Epithelial cell of prostate (primary cell): ENCODE measurements around the gene RHOC.

Source experiments
- DNase-seq: peaks from one replicate; pipeline ENCODE4 v3.0.0-alpha.2; 2011; ENCODE audit warnings: low read depth, low spot score
- H3K27ac ChIP-seq: fragments of 450-650 bp; 2 replicates; pipeline ENCODE4 v1.5.1; 2017; ENCODE audit warnings: mild to moderate bottlenecking

Gene RHOC

DNA sequence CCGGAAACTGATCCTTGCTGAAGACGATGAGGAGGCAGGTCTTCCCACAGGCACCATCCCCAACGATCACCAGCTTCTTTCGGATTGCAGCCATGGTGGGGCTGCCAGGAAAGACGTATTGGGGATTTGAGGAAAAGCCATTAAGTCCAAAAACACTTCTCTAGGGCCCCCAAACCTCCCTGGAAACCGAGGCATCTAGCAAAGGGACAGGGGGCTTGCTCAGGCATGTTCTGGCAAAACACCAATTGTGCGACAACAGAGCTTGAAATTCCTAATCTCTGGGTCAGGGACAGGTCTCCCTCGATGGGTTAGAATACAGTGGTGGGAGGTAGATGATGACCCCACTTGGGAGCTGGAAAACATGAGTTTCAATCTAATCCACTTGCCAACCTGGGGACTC lies 3.2 kb downstream of the RHOC start:
- peak overlapping the region; percentile 93 for H3K27ac ChIP-seq
- DNase-seq: no peak

DNA sequence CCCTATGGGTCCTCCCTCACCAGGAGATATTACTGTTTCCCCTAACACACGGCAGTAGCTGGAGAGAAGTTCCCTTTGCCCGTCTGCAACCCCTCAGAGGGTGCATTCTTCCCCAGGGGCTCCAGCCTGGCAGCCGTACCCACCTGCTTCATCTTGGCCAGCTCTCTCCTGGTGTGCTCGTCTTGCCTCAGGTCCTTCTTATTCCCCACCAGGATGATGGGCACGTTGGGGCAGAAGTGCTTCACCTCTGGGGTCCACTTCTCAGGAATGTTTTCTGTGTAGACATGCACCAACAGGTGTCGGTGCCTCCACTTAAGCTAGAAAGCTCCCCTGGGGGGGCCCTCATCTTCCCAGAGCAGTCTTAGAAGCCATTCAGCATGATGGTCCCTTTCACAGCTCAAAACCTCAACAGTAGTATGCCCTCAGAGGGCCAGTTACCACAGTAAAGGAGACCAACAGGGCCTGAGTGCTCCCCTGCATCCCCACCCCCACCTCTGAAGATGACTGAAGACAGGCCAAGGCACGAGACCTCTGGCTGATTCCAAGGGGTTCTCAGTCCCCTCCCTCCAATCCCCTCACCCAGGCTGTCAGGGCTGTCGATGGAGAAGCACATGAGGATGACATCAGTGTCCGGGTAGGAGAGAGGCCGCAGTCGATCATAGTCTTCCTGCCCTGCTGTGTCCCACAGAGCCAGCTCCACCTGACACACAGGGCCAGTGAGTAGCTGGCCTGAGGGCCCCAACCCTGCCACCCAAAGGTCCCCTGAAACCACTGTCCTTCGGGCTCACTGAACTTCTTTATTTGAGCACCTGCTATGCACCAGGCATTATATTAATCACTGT lies 4.3 kb downstream of the RHOC start:
- no peak for DNase-seq
- peak overlapping the region; percentile 93 for H3K27ac ChIP-seq

DNA sequence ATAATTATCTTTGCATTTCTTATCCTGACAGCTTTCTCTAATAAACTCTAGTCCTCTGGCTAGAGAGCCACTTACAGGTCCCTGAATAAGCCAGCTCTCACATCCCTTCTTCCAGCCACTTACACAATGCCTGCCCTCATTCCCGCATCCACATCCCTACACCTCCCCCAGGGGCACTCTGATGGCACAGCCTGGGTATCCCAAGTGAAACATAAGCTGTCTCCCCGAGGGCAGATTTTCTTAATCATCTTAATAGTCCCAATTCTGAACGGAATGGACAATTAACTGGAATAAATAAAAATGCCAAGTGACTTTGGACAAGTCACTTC lies 4.9 kb downstream of the RHOC start:
- no peak for DNase-seq
- H3K27ac ChIP-seq: peak overlapping the region; percentile 93

DNA sequence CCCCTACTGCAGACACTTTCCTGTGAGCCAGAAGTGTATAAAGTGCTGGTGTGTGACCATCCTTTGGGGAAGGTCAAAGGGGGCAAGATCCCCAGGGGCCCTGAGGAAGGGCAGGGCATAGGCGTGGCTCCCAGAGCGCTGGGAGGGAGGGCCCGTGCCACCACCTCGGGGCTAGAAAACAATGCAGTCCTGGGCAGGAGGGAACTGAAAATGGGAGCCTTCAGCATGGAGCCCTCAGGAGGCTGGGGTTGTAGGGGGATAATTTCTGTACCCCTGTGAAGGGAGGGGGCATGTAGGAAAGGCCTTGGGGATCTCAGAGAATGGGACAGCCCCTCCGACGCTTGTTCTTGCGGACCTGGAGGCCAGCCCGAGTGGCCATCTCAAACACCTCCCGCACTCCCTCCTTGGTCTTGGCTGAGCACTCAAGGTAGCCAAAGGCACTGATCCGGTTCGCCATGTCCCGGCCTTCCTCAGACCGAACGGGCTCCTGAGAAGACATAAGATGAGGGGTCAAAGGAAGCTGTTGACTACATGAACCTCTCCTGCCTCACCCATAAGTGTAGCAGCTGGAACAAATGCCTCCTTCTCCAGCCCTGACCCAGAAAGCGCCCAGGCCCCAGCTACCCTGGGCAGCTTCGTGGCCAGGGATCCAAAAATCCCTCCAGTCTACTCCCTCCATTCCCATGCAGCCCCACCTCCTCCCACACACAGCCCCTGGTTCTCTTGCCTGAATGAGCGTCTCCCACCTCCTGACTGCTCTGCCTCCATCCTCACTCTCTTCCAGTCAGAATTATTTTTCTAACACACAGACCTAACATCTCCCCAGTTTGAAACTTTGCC lies 5.5 kb downstream of the RHOC start:
- H3K27ac ChIP-seq: peak overlapping the region; percentile 93
- no peak for DNase-seq

DNA sequence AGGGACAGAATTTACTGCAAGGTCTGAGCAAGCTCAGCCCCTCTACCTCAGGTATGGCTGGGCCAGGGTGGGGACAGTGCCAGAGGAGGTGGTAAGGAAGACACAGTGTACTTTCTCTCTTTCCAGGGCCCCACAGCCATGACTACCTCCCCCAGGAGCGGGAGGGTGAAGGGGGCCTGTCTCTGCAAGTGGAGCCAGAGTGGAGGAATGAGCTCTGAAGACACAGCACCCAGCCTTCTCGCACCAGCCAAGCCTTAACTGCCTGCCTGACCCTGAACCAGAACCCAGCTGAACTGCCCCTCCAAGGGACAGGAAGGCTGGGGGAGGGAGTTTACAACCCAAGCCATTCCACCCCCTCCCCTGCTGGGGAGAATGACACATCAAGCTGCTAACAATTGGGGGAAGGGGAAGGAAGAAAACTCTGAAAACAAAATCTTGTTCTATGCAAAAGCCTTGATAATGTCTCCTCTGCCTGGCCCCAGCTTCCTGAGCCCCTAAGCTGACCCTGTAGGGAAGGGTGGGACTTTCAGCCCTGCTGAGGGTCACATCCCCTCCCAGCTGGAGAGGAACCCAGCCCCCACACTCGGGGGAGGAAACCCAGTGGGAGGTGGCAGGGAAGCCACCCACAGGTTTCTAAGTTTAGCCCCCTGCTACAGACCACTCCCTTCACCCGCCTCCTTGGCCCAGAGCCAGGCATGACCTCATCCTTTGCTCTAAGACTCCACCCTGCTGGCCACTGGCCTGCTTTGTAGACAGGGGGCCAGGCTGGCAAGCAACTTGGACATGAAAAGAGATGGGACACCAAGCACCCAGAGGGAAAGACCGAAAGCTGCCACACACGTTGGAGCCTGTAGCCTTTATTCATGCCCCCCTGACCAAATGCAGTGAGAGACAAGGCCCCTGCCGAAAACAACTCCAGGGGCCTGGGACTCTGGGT lies 6.4 kb downstream of the RHOC start:
- DNase-seq: no peak
- H3K27ac ChIP-seq: peak overlapping the region; percentile 93

DNA sequence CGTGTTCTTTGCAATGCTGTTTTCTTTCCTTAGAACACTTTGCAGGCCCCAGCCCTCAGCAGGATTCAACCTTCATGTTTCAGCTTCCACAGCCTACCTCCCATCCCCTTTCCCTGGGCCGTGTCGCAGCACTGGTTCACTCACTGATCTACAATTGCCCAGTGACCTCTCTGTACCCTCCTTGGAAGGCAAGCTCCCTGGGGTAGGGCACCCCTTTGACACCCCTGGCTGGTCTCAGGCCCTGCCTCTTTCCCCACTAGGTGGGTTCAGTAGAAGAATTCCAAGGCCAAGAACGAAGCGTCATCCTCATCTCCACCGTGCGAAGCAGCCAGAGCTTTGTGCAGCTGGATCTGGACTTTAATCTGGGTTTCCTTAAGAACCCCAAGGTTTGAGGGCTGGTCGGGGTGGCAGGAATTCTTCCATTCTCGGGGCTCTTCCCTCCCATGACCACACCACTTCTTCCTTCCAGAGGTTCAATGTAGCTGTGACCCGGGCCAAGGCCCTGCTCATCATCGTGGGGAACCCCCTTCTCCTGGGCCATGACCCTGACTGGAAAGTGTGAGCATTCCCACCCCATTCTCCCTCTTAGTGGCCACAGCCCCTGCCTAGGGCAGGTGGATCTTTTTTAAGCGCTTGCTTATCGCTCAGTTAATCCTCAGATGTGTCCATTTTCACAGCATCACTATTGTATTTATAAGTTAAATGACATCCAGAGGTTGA lies 7.3 kb downstream of the RHOC start:
- DNase-seq: no peak
- peak overlapping the region; percentile 93 for H3K27ac ChIP-seq

DNA sequence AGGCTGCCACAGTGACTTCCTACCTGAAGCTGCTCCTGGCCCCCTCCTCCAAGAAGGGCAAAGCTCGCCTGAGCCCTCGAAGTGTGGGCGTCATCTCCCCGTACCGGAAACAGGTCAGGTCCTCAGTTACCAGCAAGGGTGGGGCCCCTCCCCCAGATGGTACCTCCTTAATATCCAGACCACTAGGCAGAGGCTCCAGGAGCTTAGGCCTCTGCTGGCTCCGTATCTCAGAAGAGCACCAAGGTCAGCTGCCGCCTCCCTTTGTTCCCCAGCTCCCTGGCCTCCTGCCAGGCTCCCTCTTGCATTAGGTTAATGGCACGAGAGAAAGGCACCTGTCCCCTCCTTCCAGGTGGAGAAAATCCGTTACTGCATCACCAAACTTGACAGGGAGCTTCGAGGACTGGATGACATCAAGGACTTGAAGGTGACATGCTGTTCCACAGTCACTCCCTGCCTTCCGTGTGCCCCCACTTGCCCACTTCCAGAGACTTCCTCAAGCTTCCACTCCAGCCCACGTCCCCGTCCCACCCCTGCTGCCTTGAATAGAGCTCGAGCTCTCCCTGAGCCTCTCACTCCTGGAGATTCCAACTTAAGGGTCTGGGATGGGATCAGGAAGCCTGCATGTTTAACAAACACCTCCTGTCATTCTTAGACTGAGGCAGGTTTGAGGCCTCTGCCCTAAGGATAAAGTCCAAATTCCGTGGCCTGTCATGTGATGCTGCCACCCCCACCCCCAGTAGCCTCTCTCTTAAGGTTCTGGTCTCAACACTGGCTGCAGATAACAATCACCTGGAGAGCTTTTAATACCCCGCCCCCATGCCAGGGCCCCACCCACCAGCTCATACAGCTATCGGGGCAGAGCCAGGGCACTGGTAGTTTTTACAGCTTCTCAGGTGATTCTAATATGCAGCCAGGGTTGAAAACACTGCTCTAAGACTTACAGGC lies 8.3 kb downstream of the RHOC start:
- H3K27ac ChIP-seq: peak overlapping the region; percentile 93
- DNase-seq: no peak

DNA sequence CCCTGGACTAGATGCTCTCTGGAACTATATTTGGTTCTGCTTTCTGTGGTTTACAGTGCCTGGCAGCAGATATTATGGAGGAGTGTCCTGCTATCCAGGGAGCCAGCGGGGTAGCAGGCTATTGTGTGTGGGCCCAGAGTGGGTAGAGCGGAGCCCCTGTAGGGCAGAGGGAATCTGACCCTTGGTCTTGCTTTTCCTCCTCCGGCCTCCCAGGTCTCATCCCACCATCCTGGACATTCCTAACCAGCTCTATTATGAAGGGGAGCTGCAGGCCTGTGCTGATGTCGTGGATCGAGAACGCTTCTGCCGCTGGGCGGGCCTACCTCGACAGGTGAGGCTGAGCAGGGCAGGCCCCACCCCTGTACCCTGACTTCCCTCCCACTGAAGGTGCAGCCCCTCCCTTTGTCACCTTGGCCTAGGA lies 9.1 kb downstream of the RHOC start:
- DNase-seq: no peak
- H3K27ac ChIP-seq: no peak overlapping the region

DNA sequence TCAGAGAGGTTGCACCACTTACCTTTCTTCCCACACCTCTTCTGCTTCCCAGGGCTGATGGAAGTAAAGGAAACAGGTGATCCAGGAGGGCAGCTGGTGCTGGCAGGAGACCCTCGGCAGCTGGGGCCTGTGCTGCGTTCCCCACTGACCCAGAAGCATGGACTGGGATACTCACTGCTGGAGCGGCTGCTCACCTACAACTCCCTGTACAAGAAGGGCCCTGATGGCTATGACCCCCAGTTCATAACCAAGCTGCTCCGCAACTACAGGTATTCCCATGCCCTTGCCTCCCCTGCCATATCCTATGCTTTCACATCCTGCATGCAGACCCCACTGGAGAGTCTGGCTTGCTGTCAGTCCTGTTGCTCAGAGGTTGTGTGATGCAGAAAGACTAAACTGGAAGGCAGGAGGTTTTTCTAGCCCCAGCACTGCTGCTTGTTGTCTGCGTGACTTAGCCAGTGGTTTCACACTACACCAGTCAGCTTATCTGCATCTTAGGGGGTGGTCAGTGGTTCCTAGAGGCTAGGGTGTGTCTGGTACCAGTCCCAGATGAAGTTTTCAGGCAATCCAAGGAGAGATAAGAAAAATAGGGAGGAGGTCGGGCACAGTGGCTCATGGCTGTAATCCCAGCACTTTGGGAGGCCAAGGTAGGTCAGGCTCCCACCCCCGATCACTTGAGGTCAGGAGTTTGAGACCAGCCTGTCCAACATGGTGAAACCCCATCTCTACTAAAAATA lies 10.2 kb downstream of the RHOC start:
- no peak for DNase-seq
- no peak overlapping the region for H3K27ac ChIP-seq

DNA sequence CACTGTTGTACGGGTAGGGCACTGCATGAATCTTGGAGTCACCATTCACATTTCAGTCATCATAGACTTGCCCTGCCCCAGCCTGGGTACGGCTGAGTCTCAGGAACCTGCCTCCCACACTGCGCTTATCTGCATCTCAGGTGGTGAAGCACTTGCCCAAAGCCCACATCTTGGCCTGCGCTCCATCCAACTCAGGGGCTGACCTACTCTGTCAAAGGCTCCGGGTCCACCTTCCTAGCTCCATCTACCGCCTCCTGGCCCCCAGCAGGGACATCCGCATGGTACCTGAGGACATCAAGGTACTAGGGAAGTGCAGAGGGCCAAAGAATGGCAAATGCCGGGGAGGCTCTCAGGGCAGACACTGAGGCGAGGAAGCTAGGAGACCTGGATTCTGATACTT lies 11.7 kb downstream of the RHOC start:
- H3K27ac ChIP-seq: no peak overlapping the region
- no peak for DNase-seq

DNA sequence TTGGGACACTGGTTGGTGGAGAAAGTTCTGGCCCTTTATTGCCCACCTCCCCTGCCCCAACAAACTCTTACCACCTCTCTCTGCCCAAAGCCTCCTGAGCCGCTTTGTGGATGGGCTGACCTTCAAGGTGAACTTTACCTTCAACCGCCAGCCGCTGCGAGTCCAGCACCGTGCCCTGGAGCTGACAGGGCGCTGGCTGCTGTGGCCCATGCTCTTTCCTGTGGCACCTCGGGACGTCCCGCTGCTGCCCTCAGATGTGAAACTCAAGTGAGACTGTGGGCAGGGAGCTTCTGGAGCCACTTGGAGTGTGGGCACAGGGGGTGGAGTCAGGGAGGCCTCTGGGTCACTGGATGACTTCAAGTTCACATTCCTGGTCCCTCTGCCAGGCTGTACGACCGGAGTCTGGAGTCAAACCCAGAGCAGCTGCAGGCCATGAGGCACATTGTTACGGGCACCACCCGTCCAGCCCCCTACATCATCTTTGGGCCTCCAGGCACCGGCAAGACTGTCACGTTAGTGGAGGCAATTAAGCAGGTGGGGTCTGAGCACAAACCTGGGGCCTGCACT lies 12.5 kb downstream of the RHOC start:
- no peak for DNase-seq
- no peak overlapping the region for H3K27ac ChIP-seq

DNA sequence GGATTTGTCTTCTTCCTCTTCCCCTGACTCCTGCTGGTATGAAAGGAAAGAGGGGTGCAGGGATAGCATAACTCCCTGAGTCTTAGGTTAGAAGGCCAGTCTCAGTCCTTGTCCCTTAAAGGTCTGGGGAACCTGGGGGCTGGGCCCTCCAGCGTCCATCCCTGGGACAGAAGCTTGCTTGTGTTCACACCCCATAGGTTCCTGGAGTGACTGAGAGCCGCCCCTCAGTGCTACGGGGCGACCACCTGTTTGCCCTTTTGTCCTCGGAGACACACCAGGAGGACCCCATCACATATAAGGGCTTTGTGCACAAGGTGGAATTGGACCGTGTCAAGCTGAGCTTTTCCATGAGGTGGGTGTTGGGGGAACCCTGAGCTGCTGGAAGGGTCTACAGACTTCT lies 13.1 kb downstream of the RHOC start:
- H3K27ac ChIP-seq: no peak overlapping the region
- DNase-seq: no peak

DNA sequence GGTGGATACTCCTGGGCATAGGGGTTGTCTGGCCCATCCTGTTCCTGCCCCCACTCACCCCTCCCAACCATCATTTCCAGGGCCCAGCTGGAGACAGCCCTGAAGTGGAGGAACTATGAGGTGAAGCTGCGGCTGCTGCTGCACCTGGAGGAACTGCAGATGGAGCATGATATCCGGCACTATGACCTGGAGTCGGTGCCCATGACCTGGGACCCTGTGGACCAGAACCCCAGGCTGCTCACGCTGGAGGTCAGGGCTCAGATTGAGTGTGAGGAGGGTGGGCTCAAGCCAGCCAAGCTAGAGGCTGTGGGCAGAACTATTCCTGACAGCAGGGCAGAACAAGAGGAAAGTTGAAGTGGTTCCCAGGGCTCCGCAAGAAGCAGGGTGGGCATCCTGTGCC lies 14.2 kb downstream of the RHOC start:
- H3K27ac ChIP-seq: no peak overlapping the region
- no peak for DNase-seq

DNA sequence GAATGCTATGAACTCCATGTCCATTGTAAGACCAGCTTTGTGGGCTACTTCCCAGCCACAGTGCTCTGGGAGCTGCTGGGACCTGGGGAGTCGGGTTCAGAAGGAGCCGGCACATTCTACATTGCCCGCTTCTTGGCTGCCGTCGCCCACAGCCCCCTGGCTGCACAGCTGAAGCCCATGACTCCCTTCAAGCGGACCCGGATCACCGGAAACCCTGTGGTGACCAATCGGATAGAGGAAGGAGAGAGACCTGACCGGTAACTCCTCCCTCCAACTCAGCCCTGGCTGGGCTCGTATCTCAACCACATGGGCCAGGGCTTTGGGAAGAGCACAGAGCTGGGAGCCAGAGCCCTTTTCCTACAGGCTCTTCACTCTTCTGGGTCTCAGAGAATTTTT lies 17.1 kb downstream of the RHOC start:
- DNase-seq: no peak
- H3K27ac ChIP-seq: no peak overlapping the region

DNA sequence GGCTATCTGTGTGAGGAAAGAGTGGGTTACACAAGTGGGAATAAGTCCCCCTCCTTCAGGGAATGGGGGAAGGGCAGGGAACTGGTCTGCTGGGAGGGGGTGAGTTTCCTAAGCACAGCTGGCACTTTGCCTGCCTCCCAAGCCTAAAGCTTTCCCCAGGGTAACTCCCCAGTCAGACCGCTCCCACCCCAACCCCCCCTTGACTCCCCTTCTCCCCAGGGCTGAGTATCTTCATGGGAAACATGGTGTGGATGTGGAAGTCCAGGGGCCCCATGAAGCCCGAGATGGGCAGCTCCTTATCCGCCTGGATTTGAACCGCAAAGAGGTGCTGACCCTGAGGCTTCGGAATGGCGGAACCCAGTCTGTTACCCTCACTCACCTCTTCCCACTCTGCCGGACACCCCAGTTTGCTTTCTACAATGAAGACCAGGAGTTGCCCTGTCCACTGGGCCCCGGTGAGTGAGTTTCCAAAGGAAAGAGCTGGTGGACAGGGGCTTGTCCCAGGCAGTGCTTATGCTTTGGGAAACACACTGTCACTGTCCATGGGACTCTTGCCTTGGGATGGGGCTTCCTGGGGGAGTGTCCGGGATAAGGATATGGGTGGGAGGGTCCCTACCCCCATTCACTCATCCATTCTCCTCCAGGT lies 17.6 kb downstream of the RHOC start:
- no peak overlapping the region for H3K27ac ChIP-seq
- DNase-seq: no peak

DNA sequence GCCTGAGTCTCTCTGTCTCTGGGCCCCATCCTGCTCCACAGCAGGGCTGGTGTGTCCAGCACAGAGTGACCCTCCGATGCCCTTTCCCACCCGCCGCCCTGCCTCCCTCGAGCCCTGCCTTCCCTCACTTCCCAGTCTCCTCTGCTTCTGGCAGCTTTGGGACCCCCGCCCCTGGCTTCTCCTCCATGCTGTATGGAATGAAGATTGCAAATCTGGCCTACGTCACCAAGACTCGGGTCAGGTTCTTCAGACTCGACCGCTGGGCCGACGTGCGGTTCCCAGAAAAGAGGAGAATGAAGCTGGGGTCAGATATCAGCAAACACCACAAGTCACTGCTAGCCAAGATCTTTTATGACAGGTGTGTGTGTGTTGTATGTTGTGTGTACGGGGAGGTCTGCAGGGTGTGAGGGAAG lies 18.1 kb downstream of the RHOC start:
- DNase-seq: no peak
- H3K27ac ChIP-seq: no peak overlapping the region

DNA sequence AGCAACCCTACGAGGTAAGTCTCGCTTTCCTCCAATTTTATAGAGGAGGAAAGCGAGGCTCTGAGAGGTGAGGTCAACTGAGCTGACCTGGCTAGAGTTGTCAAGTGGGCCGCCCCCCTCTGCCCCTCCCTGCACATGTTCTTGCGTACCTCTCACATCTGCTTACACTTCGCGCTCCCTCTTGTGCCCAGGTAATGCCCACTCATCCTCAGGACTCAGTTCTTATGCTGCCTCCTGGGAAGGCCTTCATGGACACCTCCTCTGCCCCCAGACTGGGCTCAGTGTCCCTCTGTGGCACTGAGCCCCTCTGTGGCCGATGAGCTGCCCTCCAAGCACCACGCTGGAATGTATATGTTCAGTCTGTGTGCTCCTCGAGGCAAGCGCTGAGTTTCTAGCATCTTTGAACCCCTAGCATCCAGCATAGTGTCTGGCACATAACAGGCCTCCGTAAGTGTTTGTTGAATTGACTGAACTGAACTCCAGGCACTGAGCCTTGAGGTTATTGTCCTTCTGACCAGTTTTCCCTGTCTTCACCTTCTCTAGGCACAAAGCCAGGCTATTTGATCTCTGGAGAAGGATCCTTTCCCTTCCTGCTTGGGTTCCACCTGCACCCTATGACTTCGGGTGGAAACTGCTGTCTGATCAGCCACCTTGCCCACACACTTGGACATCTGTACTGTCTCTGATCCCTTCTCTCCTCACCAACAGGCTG lies 19.0 kb downstream of the RHOC start:
- H3K27ac ChIP-seq: peak overlapping the region; percentile 78

More for the DNA sequence above, 19.0 kb downstream of the RHOC start:
- DNase-seq: no peak
